GM23248 (cell line): ENCODE results near the gene TGM3.

ENCODE experiments used
- EZH2 ChIP-seq: fragments of 200-600 bp; sonication (generic); IDR thresholded peaks from 2 replicates; pipeline ENCODE4 v1.6.1; 2018; ENCODE audit warnings: antibody characterized with exemption, mild to moderate bottlenecking; ENCODE audit not compliant: insufficient read depth, poor library complexity, severe bottlenecking
- EZH2phosphoT487 ChIP-seq: fragments of 200-600 bp; sonication (generic); IDR thresholded peaks from 2 replicates; pipeline ENCODE4 v1.6.1; 2018; ENCODE audit warnings: antibody characterized with exemption, moderate library complexity, mild to moderate bottlenecking, low read depth; ENCODE audit not compliant: insufficient read depth

GRCh38 chr20:2316847-2317495 lies 21.2 kb downstream of the TGM3 start:
- TF ChIP-seq EZH2phosphoT487 (no peak), EZH2 (no peak)
